HFF-Myc (cell line): ENCODE measurements around the gene CARMIL3.

Experiments
- DNase-seq: peaks from one replicate; pipeline ENCODE4 v3.0.0-alpha.2; 2011; ENCODE audit warnings: low read depth; ENCODE audit errors: extremely low read depth
- H3K4me3 ChIP-seq: replicated peaks from 2 replicates; pipeline ENCODE4 v1.5.1; 2011; ENCODE audit warnings: low read depth, mild to moderate bottlenecking, control low read depth, low read length
- CTCF ChIP-seq: IDR thresholded peaks from 2 replicates; pipeline ENCODE4 v1.5.1; 2012; ENCODE audit warnings: mild to moderate bottlenecking, low read depth, low read length, control low read depth; ENCODE audit errors: missing control alignments

CARMIL3 gene

GRCh38 chr14:24054324-24054641 is 2.5 kb downstream of the CARMIL3 start:
- DNase-seq, result no peak
- H3K4me3 ChIP-seq, result no peak overlapping the region
- TF ChIP-seq CTCF, result no peak

GRCh38 chr14:24054646-24055045 is 2.8 kb downstream of the CARMIL3 start:
- no peak for DNase-seq
- TF ChIP-seq CTCF, result no peak
- H3K4me3 ChIP-seq, result no peak overlapping the region

DNA sequence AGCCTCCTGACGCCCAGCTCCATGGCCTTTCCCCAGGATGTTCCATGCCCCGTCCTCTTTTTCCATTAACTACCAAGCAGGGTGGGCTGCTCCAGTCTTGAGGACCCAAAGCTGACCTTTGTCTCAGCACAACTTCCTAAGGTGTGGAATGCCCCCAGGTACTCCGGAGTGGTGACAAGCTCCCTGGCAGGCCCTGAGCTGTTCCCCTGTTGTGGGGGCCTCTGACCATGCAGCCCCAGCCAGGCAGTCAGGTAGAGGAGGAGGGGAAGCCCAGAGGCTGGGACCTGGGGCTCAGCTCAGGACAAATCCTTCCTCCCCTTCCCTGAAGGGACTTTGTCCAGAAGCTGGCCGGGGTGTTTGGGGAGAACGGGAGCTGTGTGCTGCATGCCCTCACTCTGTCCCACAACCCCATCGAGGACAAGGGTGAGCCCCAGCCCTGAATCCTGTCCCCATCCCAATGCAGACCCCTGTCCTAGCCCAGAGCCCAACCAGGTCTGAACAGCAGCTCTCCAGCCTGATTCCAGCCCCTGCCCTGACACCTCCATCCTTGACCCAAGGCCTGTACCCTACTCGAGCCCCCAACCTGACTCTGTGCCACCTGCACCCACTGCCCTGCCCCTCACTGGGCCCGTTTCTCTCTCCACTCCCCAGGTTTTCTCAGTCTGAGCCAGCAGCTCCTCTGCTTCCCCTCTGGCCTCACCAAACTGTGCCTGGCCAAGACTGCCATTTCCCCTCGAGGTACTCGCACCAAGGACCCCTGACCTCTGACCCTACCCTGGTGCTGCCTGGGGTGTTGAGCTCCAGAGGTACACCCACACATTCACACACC is 4.4 kb downstream of the CARMIL3 start:
- DNase-seq, result no peak
- no peak overlapping the region for H3K4me3 ChIP-seq
- no peak for TF ChIP-seq CTCF

- H3K4me3 ChIP-seq, result no peak overlapping the region
- no peak for DNase-seq
- TF ChIP-seq CTCF, result no peak
Observed at GRCh38 chr14:24056800-24057184, 5.0 kb downstream of the CARMIL3 start.

GRCh38 chr14:24057271-24057670 is 5.5 kb downstream of the CARMIL3 start:
- H3K4me3 ChIP-seq, result no peak overlapping the region
- TF ChIP-seq CTCF, result no peak
- no peak for DNase-seq

DNA sequence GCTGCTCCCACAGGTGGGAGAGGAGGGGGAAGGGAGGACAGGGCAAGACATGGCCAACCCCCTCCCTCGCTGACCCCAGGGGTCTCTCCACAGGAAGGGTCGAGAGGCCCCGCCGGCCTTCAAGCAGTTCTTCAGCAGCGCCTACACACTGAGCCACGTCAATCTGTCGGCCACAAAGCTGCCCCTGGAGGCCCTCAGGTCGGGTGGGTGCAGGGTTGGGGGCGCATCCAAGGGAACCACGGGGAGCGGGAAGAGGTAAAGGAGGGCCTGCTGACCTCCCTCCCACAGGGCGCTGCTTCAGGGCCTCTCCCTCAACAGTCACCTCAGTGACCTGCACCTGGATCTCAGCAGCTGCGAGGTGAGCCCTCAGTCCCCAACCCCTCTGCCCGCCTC is 6.1 kb downstream of the CARMIL3 start:
- no peak for TF ChIP-seq CTCF
- DNase-seq, result no peak

More for the DNA sequence above, 6.1 kb downstream of the CARMIL3 start:
- H3K4me3 ChIP-seq, result no peak overlapping the region
